Stimulated activated CD4-positive, alpha-beta T cell treated with anti-CD3 and anti-CD28 coated beads, Interleukin-12 subunit alpha, Interleukin-12 subunit beta, amount 100 ng/mL, for 48 hours (primary cell): ENCODE data around the gene TCF20.

Experiments used
- DNase-seq, 3 donors: peaks; one replicate each; pipeline ENCODE4 v3.0.0-alpha.2; 2020; ENCODE audit warnings: low read depth in 2 of 3, low spot score in 1 of 3

The TCF20 gene

GRCh38 chr22:42300259-42301076 is 30.0 kb upstream of the TCF20 start:
- peak in 1 of 3 donors; percentile 6 for DNase-seq

GRCh38 chr22:42299586-42300258 is 29.3 kb upstream of the TCF20 start:
- peak; percentile 7 to 33 (median 30) for DNase-seq

DNA sequence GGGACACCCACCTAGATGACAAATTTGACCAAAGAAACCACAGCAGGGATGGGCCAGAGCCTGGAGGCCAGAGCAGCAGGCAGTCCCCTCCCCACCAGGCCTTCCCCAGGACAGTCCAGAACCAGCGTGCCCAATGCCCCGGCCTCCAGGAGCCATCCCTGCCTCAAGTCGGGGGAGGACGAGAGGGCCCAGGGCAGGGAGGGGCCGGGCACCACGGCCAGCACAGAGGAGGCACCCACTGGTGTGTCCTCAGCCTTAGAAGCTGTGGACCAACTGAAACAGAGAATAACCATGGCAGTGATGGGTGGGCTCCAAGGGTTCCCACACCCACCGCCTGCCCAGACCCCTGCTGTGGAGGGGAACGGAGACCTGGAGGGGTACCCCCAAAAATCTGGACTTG is 28.3 kb upstream of the TCF20 start:
- DNase-seq, result no peak

GRCh38 chr22:42297778-42298177 is 27.3 kb upstream of the TCF20 start:
- DNase-seq, result no peak

DNA sequence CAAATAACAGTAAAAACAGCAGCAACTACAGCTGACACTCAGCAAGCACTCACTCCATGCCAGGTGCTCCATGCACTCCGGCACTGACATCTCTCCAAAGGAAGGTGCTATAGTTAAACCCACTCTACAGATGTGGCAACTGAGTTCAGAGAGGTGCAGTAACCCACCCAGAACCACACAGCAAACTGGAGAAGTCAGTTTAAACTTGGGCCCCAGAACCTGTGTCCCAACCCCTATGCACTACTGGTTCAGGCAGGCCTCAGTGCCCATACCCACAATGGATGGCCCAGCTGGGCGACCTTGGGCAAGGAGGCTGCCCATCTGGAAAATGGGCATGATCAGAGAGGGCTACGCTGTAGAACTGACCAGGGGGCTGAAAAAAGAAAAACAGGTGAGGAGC is 26.4 kb upstream of the TCF20 start:
- DNase-seq, result no peak

- no peak for DNase-seq
Observed at GRCh38 chr22:42296381-42296853, 26.0 kb upstream of the TCF20 start.

DNA sequence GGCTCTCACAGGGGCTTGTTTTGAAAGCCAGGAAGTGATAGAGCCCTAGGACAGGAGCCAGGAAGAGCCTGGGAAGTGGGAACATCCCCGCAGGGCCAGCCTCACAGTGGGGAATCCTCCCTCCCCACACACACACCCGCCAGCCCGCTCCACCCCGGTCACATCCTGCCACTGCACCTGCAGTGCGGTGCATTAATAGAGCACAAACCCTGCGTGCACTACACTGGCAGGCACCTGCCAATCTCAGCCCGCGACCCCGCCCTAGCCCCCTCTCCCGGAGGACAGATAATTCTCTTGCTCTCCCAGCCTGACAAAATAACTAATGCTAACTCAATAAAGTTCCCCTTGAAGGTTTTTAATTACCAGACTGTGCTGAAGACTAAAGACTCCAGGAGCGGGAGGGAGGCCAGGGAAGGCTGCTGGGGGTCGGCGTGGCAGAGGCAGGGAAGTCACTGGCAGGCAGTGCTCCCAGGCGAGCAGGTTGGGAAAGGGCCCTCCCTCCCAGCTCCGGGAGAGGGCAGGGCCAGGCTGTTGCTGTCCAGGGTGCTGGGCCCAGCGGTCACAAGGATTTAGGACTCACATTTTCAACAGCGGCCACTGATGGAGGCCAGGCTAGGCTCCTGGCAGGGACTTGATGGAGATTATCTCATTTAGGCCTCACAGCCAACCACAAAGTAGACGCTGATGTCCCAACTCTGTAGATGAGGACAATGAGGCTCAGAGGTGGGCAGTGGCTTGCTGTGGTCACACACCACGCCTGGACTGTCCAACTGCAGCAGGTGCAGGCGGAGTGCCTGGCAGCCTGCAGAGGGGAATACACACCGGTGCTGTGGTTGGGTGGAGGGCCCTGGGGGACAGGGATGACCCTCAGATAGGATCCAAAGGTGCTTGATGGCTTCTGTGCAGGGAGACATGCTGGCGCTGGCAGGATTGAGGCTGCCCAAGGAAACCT is 23.9 kb upstream of the TCF20 start:
- no peak for DNase-seq

- DNase-seq, result no peak
Observed at GRCh38 chr22:42292732-42293520, 22.5 kb upstream of the TCF20 start.

- DNase-seq, result no peak
Observed at GRCh38 chr22:42291287-42291686, 20.8 kb upstream of the TCF20 start.

- DNase-seq, result no peak
Observed at GRCh38 chr22:42289671-42290541, 19.5 kb upstream of the TCF20 start.

- no peak for DNase-seq
Observed at GRCh38 chr22:42288791-42289190, 18.3 kb upstream of the TCF20 start.

DNA sequence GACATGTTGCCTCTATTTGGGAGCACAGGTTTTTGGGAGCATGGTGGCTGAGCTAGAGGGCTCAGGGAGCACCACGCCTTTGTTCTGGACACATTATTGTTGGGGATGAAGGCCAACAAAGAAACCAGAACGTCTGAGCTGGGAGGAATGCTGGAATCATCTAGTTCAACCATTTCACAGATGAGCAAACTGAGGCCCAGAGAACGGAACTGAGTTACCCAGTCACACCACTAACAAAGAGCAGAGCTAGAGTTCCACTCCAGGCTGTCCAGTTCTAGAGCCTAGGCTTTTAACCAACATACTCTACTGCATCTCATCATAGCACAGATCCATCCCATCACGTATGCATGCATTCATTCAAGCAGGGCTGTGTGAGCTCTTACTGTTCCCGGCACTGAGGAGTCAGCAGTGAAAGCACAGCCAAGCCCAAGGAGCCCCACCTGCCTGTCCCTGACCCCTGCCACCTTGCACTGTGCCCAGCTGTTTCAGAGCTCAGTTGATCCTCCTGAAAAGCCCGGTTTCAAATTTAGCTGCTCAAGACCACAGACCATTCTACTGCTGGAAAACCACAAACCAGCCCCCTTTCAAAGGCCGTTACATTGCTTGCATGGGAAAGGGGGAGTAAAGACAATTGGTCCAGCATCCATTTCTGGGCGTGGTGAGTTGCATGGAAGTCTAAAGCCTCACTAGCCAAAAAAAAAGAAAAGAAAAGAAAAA is 16.9 kb upstream of the TCF20 start:
- DNase-seq, result no peak

- no peak for DNase-seq
Observed at GRCh38 chr22:42286205-42286604, 15.8 kb upstream of the TCF20 start.

DNA sequence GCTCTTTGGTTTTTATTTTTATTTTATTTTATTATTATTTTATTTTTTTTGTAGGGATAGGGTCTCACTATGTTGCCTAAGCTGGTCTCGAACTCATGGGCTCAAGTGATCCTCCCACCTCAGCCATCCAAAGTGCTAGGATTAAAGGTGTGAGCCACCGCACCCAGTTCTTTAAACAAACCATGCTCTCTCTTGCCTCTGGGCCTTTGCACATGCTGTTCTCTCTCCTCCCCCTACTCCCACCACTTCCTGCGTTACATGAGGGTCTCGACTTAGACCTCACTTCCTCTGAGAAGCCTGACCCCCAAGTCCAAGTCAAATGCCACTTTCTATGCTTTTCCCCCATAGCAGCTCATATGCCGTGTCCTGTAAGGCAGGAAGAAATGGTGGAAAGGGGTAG is 15.2 kb upstream of the TCF20 start:
- no peak for DNase-seq

DNA sequence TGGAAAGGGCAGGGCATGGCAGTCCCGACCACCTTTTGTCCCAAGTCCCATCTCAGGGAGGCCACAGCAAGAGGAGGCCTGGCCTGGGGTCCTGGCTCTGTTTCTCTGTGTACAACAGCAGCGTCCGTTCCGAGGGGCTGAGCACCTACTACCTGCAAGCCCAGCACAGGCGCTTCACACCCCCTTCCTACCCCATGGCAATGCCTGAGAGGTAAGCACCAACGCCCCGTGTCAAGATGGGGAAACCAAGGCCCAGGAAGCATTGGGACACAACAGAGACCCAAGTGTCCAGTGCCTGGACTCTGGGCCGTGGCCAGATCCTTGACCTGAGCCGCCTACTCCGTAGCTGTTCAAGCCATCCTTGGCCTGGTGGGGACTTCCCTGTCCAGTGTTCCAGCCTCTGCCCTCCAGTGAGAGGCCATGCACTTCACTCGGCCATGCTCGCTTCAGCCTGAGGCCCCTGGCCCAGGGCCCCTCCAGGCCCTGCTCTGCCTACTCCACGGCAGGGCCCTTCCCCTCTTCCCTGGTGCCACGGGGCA is 14.3 kb upstream of the TCF20 start:
- DNase-seq, result no peak

GRCh38 chr22:42284202-42284591 is 13.7 kb upstream of the TCF20 start:
- DNase-seq, result no peak

DNA sequence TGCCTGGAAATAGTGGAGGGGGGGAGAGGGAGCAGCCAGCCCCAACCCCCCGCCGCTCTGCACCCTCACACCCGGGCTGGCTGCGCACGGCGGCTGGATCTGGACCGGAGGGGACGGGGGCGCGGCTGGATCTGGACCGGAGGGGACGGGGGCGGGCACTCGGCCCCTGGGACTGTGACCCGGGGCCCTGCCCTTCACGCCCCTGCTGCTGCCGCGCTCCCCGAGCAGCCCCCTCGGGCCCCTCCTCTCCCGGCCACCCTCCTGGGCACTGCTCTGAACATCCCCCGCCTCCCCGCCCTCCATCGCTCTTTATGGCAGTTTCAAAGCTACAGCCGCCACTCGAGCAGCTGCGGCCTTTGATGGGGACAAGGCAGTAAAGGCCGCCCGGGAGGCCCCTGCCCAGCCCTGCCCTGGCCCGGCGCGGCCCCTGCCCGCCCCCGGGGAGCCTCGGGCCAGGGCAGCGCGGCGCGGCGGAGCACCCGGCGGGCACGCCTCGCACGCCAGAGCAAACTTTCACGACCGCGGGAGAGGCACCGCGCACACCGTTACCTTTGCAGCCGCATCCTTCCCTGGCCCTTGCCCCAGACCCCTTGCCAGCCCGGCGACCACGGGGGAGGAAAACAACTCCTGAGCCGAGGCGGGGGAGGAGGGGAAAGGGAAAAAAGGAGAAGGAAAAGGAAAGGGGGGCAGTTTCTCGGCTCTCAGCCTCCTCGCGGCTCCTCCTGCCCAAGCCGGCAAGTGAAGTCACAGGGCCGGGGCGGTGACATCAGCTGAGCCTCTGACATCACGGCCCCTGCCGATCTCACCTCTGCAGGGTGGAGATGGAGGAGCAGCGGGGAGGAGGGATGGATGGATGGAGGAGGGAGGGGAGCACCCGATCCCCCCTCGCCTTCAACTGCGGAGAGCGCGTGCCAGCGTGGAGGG is 13.1 kb upstream of the TCF20 start:
- DNase-seq, result peak in 1 of 3 donors; percentile 23

DNA sequence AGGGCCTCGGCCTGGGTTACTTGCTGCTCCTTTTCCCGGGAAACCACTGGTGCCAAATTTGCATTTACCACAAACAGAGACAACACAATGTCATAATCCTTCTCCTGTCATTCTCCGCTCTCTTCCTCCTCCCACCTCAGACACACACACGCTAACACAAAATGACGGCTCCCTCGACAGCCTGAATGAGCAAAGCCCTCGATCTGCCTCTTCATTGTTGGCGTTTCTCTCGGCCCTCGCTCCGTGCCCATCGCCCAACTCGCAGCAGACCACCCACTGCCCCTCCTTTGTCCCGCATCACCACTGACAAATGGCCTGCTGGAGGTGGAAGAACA is 12.5 kb upstream of the TCF20 start:
- DNase-seq, result no peak
